B cell (primary cell): Measurements from ENCODE around the gene TRIM65. TPM values are rescaled to one million over a fixed set of nuclear protein-coding genes. Genes with fewer than 3 reads are reported as not detected.
A peak's percentile ranks its signal among the peaks of the same experiment; 100 is the strongest.

ENCODE experiments used
- ATAC-seq: fragments of 200-7000 bp; cut with Tn5 transposase; one replicate; pipeline ENCODE4 v1.10.0; 2021; ENCODE audit warnings: low read depth, mild to moderate bottlenecking, moderate number of reproducible peaks, moderate library complexity
- CTCF ChIA-PET: fragments of 350-600 bp; sonication (Branson Sonifier 250); formaldehyde crosslinking; loops from one replicate; lab custom pipeline; 2021; ENCODE audit warnings: antibody characterized with exemption, inconsistent platforms; lab: Charles Lee
- POLR2A ChIA-PET: fragments of 350-600 bp; sonication (Branson Sonifier 250); formaldehyde crosslinking; loops from one replicate; lab custom pipeline; 2021; ENCODE audit warnings: antibody characterized with exemption; lab: Charles Lee
- DNase-seq: peaks from one replicate; pipeline ENCODE4 v3.0.0; 2013
- H2AFZ ChIP-seq: 2 replicates; pipeline ENCODE4 v1.6.1; 2012; ENCODE audit warnings: mild to moderate bottlenecking, low read depth, low read length; ENCODE audit not compliant: insufficient read depth, poor library complexity, severe bottlenecking
- H3K27ac ChIP-seq, 2 donors: 1 replicate in 1 of 2; 2 replicates in 1 of 2; pipeline ENCODE4 v1.5.1; 2012 to 2013; ENCODE audit warnings: low read length in 2 of 2, mild to moderate bottlenecking in 2 of 2, moderate library complexity in 1 of 2
- H3K27me3 ChIP-seq, 4 experiments: fragments of 200-600 bp in 1 of 4; sonication (generic) in 1 of 4; replicated peaks in 1 of 4; 1 replicate in 2 of 4; 2 replicates in 2 of 4; pipeline versions ENCODE4 v1.6.1 to v1.7.0; 2013 to 2016; ENCODE audit warnings: low read length in 3 of 4, mild to moderate bottlenecking in 2 of 4, mixed read lengths in 1 of 4, moderate library complexity in 1 of 4; ENCODE audit not compliant: insufficient read depth in 4 of 4, control insufficient read depth in 3 of 4; ENCODE audit errors: control extremely low read depth in 1 of 4
- H3K36me3 ChIP-seq, 2 experiments: replicated peaks in 1 of 2; 1 replicate in 1 of 2; 2 replicates in 1 of 2; pipeline versions ENCODE4 v1.6.1 to v1.7.1; 2013; ENCODE audit warnings: low read length in 1 of 2; ENCODE audit not compliant: insufficient read depth in 2 of 2, control insufficient read depth in 1 of 2; ENCODE audit errors: control extremely low read depth in 1 of 2, extremely low read depth in 1 of 2
- H3K4me1 ChIP-seq, 2 donors: fragments of 200-600 bp in 1 of 2; sonication (generic) in 1 of 2; 1 replicate in 1 of 2; 2 replicates in 1 of 2; pipeline versions ENCODE4 v1.5.1 to v1.6.1; 2013 to 2017; ENCODE audit warnings: low read length in 2 of 2; ENCODE audit not compliant: control insufficient read depth in 2 of 2, insufficient read depth in 2 of 2
- H3K4me2 ChIP-seq: replicated peaks from 2 replicates; pipeline ENCODE3; 2012; ENCODE audit warnings: mild to moderate bottlenecking, low read depth, low read length; ENCODE audit not compliant: poor library complexity, severe bottlenecking
- H3K4me3 ChIP-seq, 5 experiments: fragments of 200-600 bp in 1 of 5; sonication (generic) in 1 of 5; 1 replicate in 3 of 5; 2 replicates in 2 of 5; pipeline versions ENCODE4 v1.5.1 to v1.7.0; 2011 to 2016; ENCODE audit warnings: low read length in 4 of 5, mild to moderate bottlenecking in 4 of 5, low read depth in 2 of 5, control low read depth in 1 of 5, moderate library complexity in 1 of 5; ENCODE audit not compliant: insufficient read depth in 1 of 5; ENCODE audit errors: control extremely low read depth in 1 of 5, extremely low read depth in 1 of 5
- H3K79me2 ChIP-seq: fragments of 200-600 bp; sonication (generic); one replicate; pipeline ENCODE4 v1.6.0; 2016; ENCODE audit warnings: low read length; ENCODE audit not compliant: control insufficient read depth, insufficient read depth
- H3K9ac ChIP-seq: fragments of 200-600 bp; sonication (generic); 2 replicates; pipeline ENCODE4 v1.6.1; 2017; ENCODE audit warnings: mild to moderate bottlenecking, low read length, moderate library complexity
- H3K9me3 ChIP-seq, 3 donors: one replicate each; pipeline versions ENCODE4 v1.6.1 to v1.7.1; 2013; ENCODE audit warnings: low read length in 2 of 3; ENCODE audit not compliant: control insufficient read depth in 2 of 3, insufficient read depth in 1 of 3; ENCODE audit errors: control extremely low read depth in 1 of 3
- H4K20me1 ChIP-seq: 2 replicates; pipeline ENCODE4 v1.6.0; 2012; ENCODE audit warnings: mild to moderate bottlenecking, low read length; ENCODE audit not compliant: insufficient read depth, control insufficient read depth, poor library complexity, severe bottlenecking
- H3K27ac Mint-ChIP-seq: one replicate; pipeline ENCODE4 v1.8.0; 2021; ENCODE audit warnings: mixed read lengths
- H3K27me3 Mint-ChIP-seq: one replicate; pipeline ENCODE4 v1.8.0; 2021; ENCODE audit warnings: mixed read lengths
- H3K4me1 Mint-ChIP-seq: one replicate; pipeline ENCODE4 v1.8.0; 2021; ENCODE audit warnings: mixed read lengths
- H3K4me3 Mint-ChIP-seq: one replicate; pipeline ENCODE4 v1.8.0; 2021; ENCODE audit warnings: mixed read lengths
- H3K9me3 Mint-ChIP-seq: one replicate; pipeline ENCODE4 v1.8.0; 2022; ENCODE audit warnings: mixed read lengths; ENCODE audit not compliant: insufficient read depth
- EZH2 ChIP-seq: IDR thresholded peaks from 2 replicates; pipeline ENCODE4 v1.6.1; 2012; ENCODE audit warnings: borderline replicate concordance, low read depth, mild to moderate bottlenecking, moderate library complexity, low read length; ENCODE audit not compliant: insufficient read depth, poor library complexity, severe bottlenecking
- WGBS: methylation state at CpG from one replicate; pipeline ENCODE4 v1.1.5; 2013; ENCODE audit warnings: missing lambda C conversion rate; ENCODE audit not compliant: insufficient coverage; 5-methylcytosine and 5-hydroxymethylcytosine counted together
- intact Hi-C: fragments of 100-400 bp; cut with micrococcal nuclease; formaldehyde crosslinking; loops from one replicate; pipeline ENCODE4 v1.10.0; 2022
- polyA plus RNA-seq: library from polyadenylated mRNA; depleted of rRNA; stranded (reverse); fragments of >200 nt; gene quantifications from 2 replicates; pipeline ENCODE4 v1.2.3, GENCODE V29; 2012
- total RNA-seq, 2 donors: library from RNA; stranded (reverse); fragments of 120-200 nt in 1 of 2; gene quantifications; 1 replicate in 1 of 2; 2 replicates in 1 of 2; pipeline versions ENCODE4 v1.2.3 to v1.2.4, GENCODE V29; 2013 to 2022
- TF ChIP-seq, protein P1 (sequence below): fragments of 200-600 bp; IDR thresholded peaks from one replicate; pipeline ENCODE4 v1.8.0; 2022; ENCODE audit warnings: antibody characterized with exemption, mild to moderate bottlenecking

Gene TRIM65
- total and polyA plus RNA-seq, 2 donors (not counting 1 experiment from before 2014, with no cell fraction given), result 16.8 to 40.7 TPM

DNA sequence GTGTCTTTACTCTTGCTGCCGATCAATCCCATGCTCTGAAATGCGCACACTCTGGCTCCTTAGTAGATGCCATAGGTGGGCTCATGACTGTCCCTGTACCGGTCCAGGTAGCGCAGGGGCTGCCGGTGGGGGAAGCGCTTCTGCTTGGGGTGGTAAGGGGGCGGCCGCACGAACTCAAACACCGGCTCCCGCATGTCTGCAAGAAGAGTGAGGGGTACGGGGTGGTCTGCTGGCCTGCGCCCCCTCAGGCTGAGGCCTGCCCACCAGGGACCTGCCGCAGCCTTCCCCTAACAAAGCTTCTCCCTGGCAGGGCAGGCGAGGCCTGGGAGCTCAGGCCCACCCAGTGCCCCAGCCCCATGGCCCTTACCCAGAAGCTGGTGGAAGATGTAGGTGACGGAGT lies 2.0 kb upstream of the TRIM65 start:
- ATAC-seq, result no peak
- no peaks in the 10 kb centered on the region for H3K27me3 ChIP-seq
- peaks cover 0 to 48% of the 10 kb centered on the region in 2 experiments for H3K36me3 ChIP-seq
- no peaks in the 10 kb centered on the region for H3K9me3 ChIP-seq
- no peaks in the 10 kb centered on the region for H3K9me3 Mint-ChIP-seq
- H3K79me2 ChIP-seq, result peaks cover 34% of the 10 kb centered on the region
- H3K27ac ChIP-seq, result no peak overlapping the region
- H3K4me2 ChIP-seq, result no peak overlapping the region
- no peak overlapping the region for H3K9ac ChIP-seq
- DNase-seq, result no peak
- intact Hi-C loops, result no loop called here
- H4K20me1 ChIP-seq, result peaks cover 35% of the 10 kb centered on the region
- no peak overlapping the region for H3K4me3 Mint-ChIP-seq
- 97% methylated on average over 14 of the region's 16 CpGs for WGBS
- H3K4me1 Mint-ChIP-seq, result peaks cover 24% of the 10 kb centered on the region
- ChIA-PET POLR2A (interaction anchor here (0.7 kb wide), 1 partner anchor 125 kb away, joined by 3 read pairs; no protein-coding TSS in a partner anchor), CTCF (interaction anchor here (5.9 kb wide), 1 partner anchor 22 kb away, joined by 52 read pairs; the partner anchor contains the start of gene TRIM47)
- H3K27ac Mint-ChIP-seq, result no peak overlapping the region
- H2AFZ ChIP-seq, result no peak overlapping the region
- no peaks in the 10 kb centered on the region for H3K27me3 Mint-ChIP-seq
- TF ChIP-seq, protein P1, sequence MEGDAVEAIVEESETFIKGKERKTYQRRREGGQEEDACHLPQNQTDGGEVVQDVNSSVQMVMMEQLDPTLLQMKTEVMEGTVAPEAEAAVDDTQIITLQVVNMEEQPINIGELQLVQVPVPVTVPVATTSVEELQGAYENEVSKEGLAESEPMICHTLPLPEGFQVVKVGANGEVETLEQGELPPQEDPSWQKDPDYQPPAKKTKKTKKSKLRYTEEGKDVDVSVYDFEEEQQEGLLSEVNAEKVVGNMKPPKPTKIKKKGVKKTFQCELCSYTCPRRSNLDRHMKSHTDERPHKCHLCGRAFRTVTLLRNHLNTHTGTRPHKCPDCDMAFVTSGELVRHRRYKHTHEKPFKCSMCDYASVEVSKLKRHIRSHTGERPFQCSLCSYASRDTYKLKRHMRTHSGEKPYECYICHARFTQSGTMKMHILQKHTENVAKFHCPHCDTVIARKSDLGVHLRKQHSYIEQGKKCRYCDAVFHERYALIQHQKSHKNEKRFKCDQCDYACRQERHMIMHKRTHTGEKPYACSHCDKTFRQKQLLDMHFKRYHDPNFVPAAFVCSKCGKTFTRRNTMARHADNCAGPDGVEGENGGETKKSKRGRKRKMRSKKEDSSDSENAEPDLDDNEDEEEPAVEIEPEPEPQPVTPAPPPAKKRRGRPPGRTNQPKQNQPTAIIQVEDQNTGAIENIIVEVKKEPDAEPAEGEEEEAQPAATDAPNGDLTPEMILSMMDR, result no peak
- no peak for TF ChIP-seq EZH2
- H3K4me3 ChIP-seq, result no peak overlapping the region
- H3K4me1 ChIP-seq, result peaks cover 16 to 23% of the 10 kb centered on the region in 2 donors

DNA sequence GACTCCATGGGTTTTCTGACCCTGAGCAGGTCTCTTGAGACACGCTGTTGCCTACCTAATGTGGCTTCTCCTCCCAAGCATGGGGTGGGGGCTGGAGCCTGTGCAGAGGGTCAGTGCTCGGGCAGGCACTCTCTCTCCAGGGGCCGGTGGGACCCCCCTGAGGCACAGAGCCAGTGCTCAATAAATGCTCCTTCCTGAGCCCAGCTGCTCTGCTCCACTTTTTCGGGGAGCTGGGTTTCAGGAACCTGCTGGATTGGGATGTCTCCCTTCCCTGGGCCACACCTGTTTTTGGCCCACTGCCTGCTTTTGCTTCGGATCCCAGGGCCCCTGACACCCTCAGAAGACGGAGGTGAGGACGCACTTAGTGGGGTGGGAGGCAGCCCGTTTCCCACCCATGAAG lies 1.3 kb upstream of the TRIM65 start:
- H3K4me1 ChIP-seq, result peaks cover 16 to 19% of the 10 kb centered on the region in 2 donors
- no peak overlapping the region for H3K4me2 ChIP-seq
- intact Hi-C loops, result no loop called here
- TF ChIP-seq EZH2, result no peak
- TF ChIP-seq, protein P1, result no peak
- no peak overlapping the region for H3K9ac ChIP-seq
- no peak overlapping the region for H3K27ac ChIP-seq
- H3K27ac Mint-ChIP-seq, result no peak overlapping the region
- POLR2A ChIA-PET, result interaction anchor here (0.7 to 1.0 kb wide), 2 partner anchors 63 to 124 kb away, joined by 3 read pairs; no protein-coding TSS in a partner anchor
- ATAC-seq (no peak), DNase-seq (peak; percentile 17)
- peaks cover 32% of the 10 kb centered on the region for H3K79me2 ChIP-seq
- H3K4me3 ChIP-seq, result no peak overlapping the region
- H3K9me3 ChIP-seq, result no peaks in the 10 kb centered on the region
- 95% methylated on average over 8 of the region's 8 CpGs for WGBS
- H3K27me3 ChIP-seq, result no peaks in the 10 kb centered on the region
- H3K4me1 Mint-ChIP-seq, result peaks cover 26% of the 10 kb centered on the region
- H4K20me1 ChIP-seq, result peaks cover 36% of the 10 kb centered on the region
- H3K27me3 Mint-ChIP-seq, result no peaks in the 10 kb centered on the region
- H2AFZ ChIP-seq, result no peak overlapping the region
- H3K36me3 ChIP-seq, result peaks cover 0 to 48% of the 10 kb centered on the region in 2 experiments
- H3K4me3 Mint-ChIP-seq, result peak overlapping the region; percentile 71
- no peaks in the 10 kb centered on the region for H3K9me3 Mint-ChIP-seq
- CTCF ChIA-PET, result interaction anchor here (0.6 to 5.9 kb wide), 4 partner anchors 21 to 53 kb away, joined by 3 to 52 read pairs (median 15); partner anchors contain the start of genes TRIM47 and UNC13D
